SK-N-MC (cell line): ENCODE measurements around the gene TAL1.

Source experiments
- EZH2 ChIP-seq: fragments of 200-600 bp; sonication (generic); IDR thresholded peaks from one replicate; pipeline ENCODE4 v1.6.1; 2017; ENCODE audit warnings: antibody characterized with exemption
- POLR2AphosphoS5 ChIP-seq: IDR thresholded peaks from 2 replicates; pipeline ENCODE4 v1.6.1; 2012; ENCODE audit warnings: mild to moderate bottlenecking, low read depth, low read length, borderline replicate concordance

- TF ChIP-seq POLR2AphosphoS5 = no peak
- TF ChIP-seq EZH2 = no peak
Observed at GRCh38 chr1:47191940-47192457, 40.0 kb downstream of the TAL1 start.
